ENCODE measurements around the gene UST.

DNA sequence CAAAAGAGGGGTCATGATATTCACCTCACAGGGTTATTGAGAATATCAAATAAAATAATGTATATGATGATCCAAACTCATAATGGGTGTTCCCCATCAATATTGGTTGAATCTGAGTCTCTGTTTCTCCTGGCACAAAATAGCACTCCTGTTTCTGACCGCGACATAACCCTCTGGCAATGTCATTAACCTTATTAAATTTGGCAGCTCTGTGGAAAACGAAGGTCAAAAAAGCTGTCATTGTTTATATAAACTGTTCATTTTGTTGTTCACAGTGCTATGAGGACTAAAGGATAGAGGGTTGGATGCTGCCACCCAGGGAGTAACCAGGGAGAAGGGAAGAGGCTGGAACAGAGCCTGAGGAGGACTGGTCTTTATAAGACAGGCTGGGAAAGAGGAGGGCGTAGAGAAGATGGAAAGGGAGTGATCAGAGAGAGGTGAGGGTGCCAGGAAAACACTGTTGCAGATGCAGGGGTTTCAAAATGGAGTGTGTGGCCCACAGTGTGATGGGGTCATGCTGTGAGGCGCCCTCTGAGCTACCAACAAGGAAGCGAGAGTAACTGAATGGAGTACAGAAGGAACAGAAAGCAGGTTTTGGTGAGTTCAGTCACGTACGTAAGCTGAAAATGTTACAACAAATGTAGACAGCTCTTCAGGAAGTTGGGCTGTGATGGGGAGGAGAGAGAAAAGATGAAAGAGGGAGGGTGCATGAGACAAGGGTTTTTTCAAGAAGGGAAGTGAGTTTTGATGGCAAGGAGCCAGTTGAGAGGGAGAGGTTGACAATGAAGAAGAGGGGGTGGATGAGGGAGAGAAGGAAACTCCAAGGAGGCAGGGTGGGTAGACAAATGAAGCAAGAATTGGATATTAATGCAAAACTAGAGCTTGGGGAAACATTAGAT is 319.1 kb downstream of the UST start:
- TF ChIP-seq SUZ12 (IDR thresholded peaks at IDR 0.05; ENCODE audit: extremely low read depth, insufficient read depth, insufficient read length) (no peak), ZNF274 (IDR thresholded peaks at IDR 0.05; ENCODE audit: low read depth, low read length) (no peak)

Measured in NT2/D1 (cell line).